Measurements from ENCODE around the gene ZNF133.
"Not testable (repeated sequence)": the region's sequence is repeated elsewhere in the genome, so short reads cannot be mapped to it uniquely, and the experiment has no call there.

Gene ZNF133

GRCh38 chr20:18287915-18288748 lies at the start of gene ZNF133:
Gene ZNF133, plus strand, starts transcription at chr20:18288527. Its CDS starts 17,160 bp downstream, at chr20:18305687.
- no peaks in the 10 kb centered on the region for H3K9me2 ChIP-seq (replicated peaks; ENCODE audit: low read depth, low read length)
- TF ChIP-seq CTCF (conservative IDR thresholded peaks at IDR 0.05; ENCODE audit: low read length), result peak; percentile 31; the same call in 1 of the 2 replicates
- TF ChIP-seq EZH2phosphoT487 (IDR thresholded peaks at IDR 0.05; ENCODE audit: borderline replicate concordance), result no peak

GRCh38 chr20:18240997-18241396 lies 47.3 kb upstream of the ZNF133 start:
- no peak overlapping the region for H3K4me2 ChIP-seq (ENCODE audit: low read depth, low read length, poor library complexity, severe bottlenecking)
- no peak overlapping the region for H3K4me3 ChIP-seq (ENCODE audit: low read length, poor library complexity, severe bottlenecking)
- H4K20me1 ChIP-seq (ENCODE audit: insufficient read depth, low read length, poor library complexity, severe bottlenecking), result no peaks in the 10 kb centered on the region
- H3K9ac ChIP-seq (ENCODE audit: low read depth, low read length, poor library complexity, severe bottlenecking), result no peak overlapping the region
- H3F3A ChIP-seq (ENCODE audit: low read depth), result no peaks in the 10 kb centered on the region
- H3K36me3 ChIP-seq (ENCODE audit: insufficient read depth, low read length), result no peaks in the 10 kb centered on the region
- H3K79me2 ChIP-seq (ENCODE audit: insufficient read depth, low read length), result no peaks in the 10 kb centered on the region
- H3K9me3 ChIP-seq (ENCODE audit: insufficient read depth, low read depth, low read length), result no peaks in the 10 kb centered on the region
- H2AFZ ChIP-seq (ENCODE audit: low read length), result no peak overlapping the region
- H3K27me3 ChIP-seq (ENCODE audit: insufficient read depth, low read length, poor library complexity, severe bottlenecking), result no peaks in the 10 kb centered on the region
- no peaks in the 10 kb centered on the region for H3K9me2 ChIP-seq (replicated peaks; ENCODE audit: low read depth, low read length)
- no peaks in the 10 kb centered on the region for H3K4me1 ChIP-seq (ENCODE audit: insufficient read depth, low read length, poor library complexity, severe bottlenecking)
- TF ChIP-seq EZH2phosphoT487 (IDR thresholded peaks at IDR 0.05; ENCODE audit: borderline replicate concordance) (no peak), CTCF (conservative IDR thresholded peaks at IDR 0.05; ENCODE audit: low read length) (no peak)

More at GRCh38 chr20:18287915-18288748, at the start of gene ZNF133:
- Histone ChIP-seq H3K9ac (ENCODE audit: low read depth, low read length, poor library complexity, severe bottlenecking) (peak within 1 kb of the TSS; percentile 85), H4K20me1 (ENCODE audit: insufficient read depth, low read length, poor library complexity, severe bottlenecking) (no peaks in the 10 kb centered on the region), H3K27me3 (ENCODE audit: insufficient read depth, low read length, poor library complexity, severe bottlenecking) (peaks cover 42% of the 10 kb centered on the region), H3K9me3 (ENCODE audit: insufficient read depth, low read depth, low read length) (no peaks in the 10 kb centered on the region), H3K4me2 (ENCODE audit: low read depth, low read length, poor library complexity, severe bottlenecking) (peak within 1 kb of the TSS; percentile 95), H3K4me1 (ENCODE audit: insufficient read depth, low read length, poor library complexity, severe bottlenecking) (peaks cover 8% of the 10 kb centered on the region), H2AFZ (ENCODE audit: low read length) (peak within 1 kb of the TSS; percentile 96), H3F3A (ENCODE audit: low read depth) (no peaks in the 10 kb centered on the region), H3K36me3 (ENCODE audit: insufficient read depth, low read length) (no peaks in the 10 kb centered on the region), H3K4me3 (ENCODE audit: low read length, poor library complexity, severe bottlenecking) (peak within 1 kb of the TSS; percentile 90), H3K79me2 (ENCODE audit: insufficient read depth, low read length) (peaks cover 5% of the 10 kb centered on the region; the same call in 1 of the 2 replicates)

- Histone ChIP-seq H3K9me2 (replicated peaks; ENCODE audit: low read depth, low read length) (no peaks in the 10 kb centered on the region), H3K4me2 (ENCODE audit: low read depth, low read length, poor library complexity, severe bottlenecking) (no peak overlapping the region), H2AFZ (ENCODE audit: low read length) (no peak overlapping the region), H3K4me1 (ENCODE audit: insufficient read depth, low read length, poor library complexity, severe bottlenecking) (no peaks in the 10 kb centered on the region), H3F3A (ENCODE audit: low read depth) (no peaks in the 10 kb centered on the region), H3K4me3 (ENCODE audit: low read length, poor library complexity, severe bottlenecking) (no peak overlapping the region), H3K36me3 (ENCODE audit: insufficient read depth, low read length) (no peaks in the 10 kb centered on the region), H3K79me2 (ENCODE audit: insufficient read depth, low read length) (no peaks in the 10 kb centered on the region), H3K9me3 (ENCODE audit: insufficient read depth, low read depth, low read length) (no peaks in the 10 kb centered on the region), H4K20me1 (ENCODE audit: insufficient read depth, low read length, poor library complexity, severe bottlenecking) (no peaks in the 10 kb centered on the region), H3K27me3 (ENCODE audit: insufficient read depth, low read length, poor library complexity, severe bottlenecking) (no peaks in the 10 kb centered on the region), H3K9ac (ENCODE audit: low read depth, low read length, poor library complexity, severe bottlenecking) (no peak overlapping the region)
- no peak for TF ChIP-seq EZH2phosphoT487 (IDR thresholded peaks at IDR 0.05; ENCODE audit: borderline replicate concordance)
- TF ChIP-seq CTCF (conservative IDR thresholded peaks at IDR 0.05; ENCODE audit: low read length), result no peak
Measured at GRCh38 chr20:18243802-18244201, 44.5 kb upstream of the ZNF133 start.

GRCh38 chr20:18248545-18248944 lies 39.8 kb upstream of the ZNF133 start:
- H3K4me2 ChIP-seq (ENCODE audit: low read depth, low read length, poor library complexity, severe bottlenecking); H3K9me2 ChIP-seq (replicated peaks; ENCODE audit: low read depth, low read length); H3K9ac ChIP-seq (ENCODE audit: low read depth, low read length, poor library complexity, severe bottlenecking); H3K79me2 ChIP-seq (ENCODE audit: insufficient read depth, low read length); H3K9me3 ChIP-seq (ENCODE audit: insufficient read depth, low read depth, low read length); H3K36me3 ChIP-seq (ENCODE audit: insufficient read depth, low read length); H3K4me3 ChIP-seq (ENCODE audit: low read length, poor library complexity, severe bottlenecking); H3F3A ChIP-seq (ENCODE audit: low read depth); H3K4me1 ChIP-seq (ENCODE audit: insufficient read depth, low read length, poor library complexity, severe bottlenecking); H3K27me3 ChIP-seq (ENCODE audit: insufficient read depth, low read length, poor library complexity, severe bottlenecking); H2AFZ ChIP-seq (ENCODE audit: low read length); H4K20me1 ChIP-seq (ENCODE audit: insufficient read depth, low read length, poor library complexity, severe bottlenecking): not testable (repeated sequence)
